GM20431 (cell line): ENCODE data around the gene PDCL2.
"Not testable (repeated sequence)": the region's sequence is repeated elsewhere in the genome, so short reads cannot be mapped to it uniquely, and the experiment has no call there.

Experiments
- in situ Hi-C: fragments of 300-500 bp; cut with MseI, MboI; formaldehyde crosslinking; loops from one replicate; pipeline ENCODE4 v1.15.0; 2020; ENCODE audit warnings: low sequenced_read_pairs; ENCODE audit not compliant: unreplicated experiment

Gene PDCL2

GRCh38 chr4:55600640-55601039, 8.6 kb upstream of the PDCL2 start:
- in situ Hi-C loops: no loop called here

GRCh38 chr4:55598641-55599040, 6.6 kb upstream of the PDCL2 start:
- in situ Hi-C loops: no loop called here

GRCh38 chr4:55588160-55588559, 3.9 kb downstream of the PDCL2 start:
- in situ Hi-C loops: no loop called here

GRCh38 chr4:55582773-55583172, 9.3 kb downstream of the PDCL2 start:
- in situ Hi-C loops: not testable (repeated sequence)

- in situ Hi-C loops: no loop called here
These were observed 13.6 kb downstream of the PDCL2 start for GRCh38 chr4:55578341-55579010.

GRCh38 chr4:55575513-55575912, 16.5 kb downstream of the PDCL2 start:
- in situ Hi-C loops: no loop called here

GRCh38 chr4:55574252-55574651, 17.8 kb downstream of the PDCL2 start:
- in situ Hi-C loops: no loop called here

- in situ Hi-C loops: no loop called here
These were observed 20.2 kb downstream of the PDCL2 start for GRCh38 chr4:55571806-55572205.

GRCh38 chr4:55568905-55569504, 23.0 kb downstream of the PDCL2 start:
- in situ Hi-C loops: no loop called here

- in situ Hi-C loops: no loop called here
These were observed 30.2 kb downstream of the PDCL2 start for GRCh38 chr4:55561889-55562288.

- in situ Hi-C loops: no loop called here
These were observed 31.9 kb downstream of the PDCL2 start for GRCh38 chr4:55560096-55560495.

- in situ Hi-C loops: no loop called here
These were observed 37.5 kb downstream of the PDCL2 start for GRCh38 chr4:55554453-55555030.

GRCh38 chr4:55553441-55554201, 38.4 kb downstream of the PDCL2 start:
- in situ Hi-C loops: no loop called here

- in situ Hi-C loops: not testable (repeated sequence)
These were observed 40.1 kb downstream of the PDCL2 start for GRCh38 chr4:55551964-55552363.

- in situ Hi-C loops: no loop called here
These were observed 42.2 kb downstream of the PDCL2 start for GRCh38 chr4:55549888-55550287.

- in situ Hi-C loops: no loop called here
These were observed 44.1 kb downstream of the PDCL2 start for GRCh38 chr4:55547918-55548317.

GRCh38 chr4:55547466-55547770, 44.6 kb downstream of the PDCL2 start:
- in situ Hi-C loops: no loop called here

GRCh38 chr4:55546756-55547465, 45.1 kb downstream of the PDCL2 start, which contains the start of gene CLOCK:
TSS of gene CLOCK (minus strand) at chr4:55546909. CDS start at chr4:55482785, 64,124 bp downstream.
- in situ Hi-C loops: no loop called here

- in situ Hi-C loops: no loop called here
These were observed 45.6 kb downstream of the PDCL2 start for GRCh38 chr4:55546506-55546755.

- in situ Hi-C loops: no loop called here
These were observed 46.2 kb downstream of the PDCL2 start for GRCh38 chr4:55545641-55546505.
